ENCODE results near the gene ARSB.

Gene ARSB

DNA sequence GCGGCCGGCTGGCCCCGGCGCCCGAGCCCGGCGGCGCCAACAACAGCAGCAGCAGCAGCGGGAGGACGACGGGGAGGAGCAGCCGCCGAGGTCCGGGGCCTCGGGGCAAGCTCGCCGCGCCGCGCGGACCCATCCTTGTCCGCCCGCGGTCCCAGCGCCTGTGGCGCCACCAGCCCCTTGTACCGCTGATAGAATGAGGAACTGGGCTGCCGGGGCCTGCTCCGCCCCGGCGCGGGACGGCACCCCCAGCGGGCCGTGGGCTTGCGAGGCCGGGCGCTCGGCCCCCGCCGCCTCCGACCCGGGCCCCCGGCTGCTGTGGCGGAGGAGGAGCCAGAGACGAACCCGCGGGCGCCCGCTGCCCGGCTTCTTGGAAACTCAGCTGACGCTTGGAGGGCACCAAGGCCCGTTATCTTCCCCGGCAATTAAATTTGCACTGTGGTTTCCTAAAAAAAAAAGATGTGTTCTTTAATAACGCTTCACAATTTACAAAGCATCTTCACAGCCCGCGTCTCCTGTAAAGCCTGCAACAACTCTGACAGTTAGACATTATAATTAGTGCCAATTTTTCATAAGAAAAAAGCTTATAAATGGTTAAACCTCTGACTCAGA is at the start of gene ARSB:
Gene ARSB (minus strand): TSS at position 195 of the 609 bp plus-strand sequence. CDS start 62 bp downstream, at position 133.
- DNase-seq: peak; percentile 62

DNA sequence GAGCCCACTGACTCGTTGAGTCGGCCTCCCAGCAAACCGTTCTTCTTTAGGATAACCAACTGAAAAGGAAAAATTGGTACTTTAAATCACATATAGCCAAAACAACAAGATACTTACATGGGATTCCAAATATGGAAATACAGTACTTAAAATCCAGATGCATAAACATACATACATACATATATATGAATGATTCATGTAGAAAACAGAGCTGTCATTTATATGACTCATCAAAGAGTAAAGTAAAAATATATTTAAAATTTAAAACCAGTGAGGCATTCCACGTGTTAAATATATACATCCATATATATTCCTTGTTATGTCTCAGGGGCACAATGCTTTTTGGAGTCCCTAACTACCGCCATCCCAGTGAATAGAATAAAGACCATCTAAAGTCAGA is 47.7 kb upstream of the ARSB start:
- DNase-seq: no peak

DNA sequence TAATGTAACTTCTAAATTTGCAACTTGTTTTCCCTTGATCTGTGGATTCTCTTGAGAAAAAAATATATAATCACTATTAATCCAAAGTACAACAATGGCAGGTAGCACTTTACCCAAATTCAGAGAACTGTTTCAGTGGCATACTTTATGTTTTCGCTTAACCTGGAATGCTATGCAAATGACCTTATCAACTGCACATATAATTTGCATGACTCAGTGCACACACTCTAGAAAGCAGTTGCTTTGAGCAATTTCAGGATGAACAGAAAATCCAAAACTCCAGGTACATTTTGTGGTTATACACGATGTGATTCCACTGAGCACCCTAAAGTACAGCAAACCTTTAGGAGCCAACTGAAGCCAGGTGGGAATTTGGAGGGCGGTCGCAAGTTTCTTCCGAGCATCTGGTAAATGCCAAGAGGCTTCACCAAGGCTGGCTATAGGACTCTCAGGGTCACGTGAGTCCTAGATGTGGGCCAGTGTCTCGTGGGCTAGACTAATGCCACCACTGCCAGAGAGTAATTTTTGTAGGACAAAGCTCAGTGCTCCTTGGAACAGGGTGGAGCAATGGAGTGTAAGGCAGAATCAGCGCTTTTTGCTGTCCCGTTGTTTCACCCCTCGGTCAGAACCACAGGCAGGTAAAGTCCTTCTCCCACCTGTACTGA is 47.1 kb upstream of the ARSB start:
- DNase-seq: no peak

DNA sequence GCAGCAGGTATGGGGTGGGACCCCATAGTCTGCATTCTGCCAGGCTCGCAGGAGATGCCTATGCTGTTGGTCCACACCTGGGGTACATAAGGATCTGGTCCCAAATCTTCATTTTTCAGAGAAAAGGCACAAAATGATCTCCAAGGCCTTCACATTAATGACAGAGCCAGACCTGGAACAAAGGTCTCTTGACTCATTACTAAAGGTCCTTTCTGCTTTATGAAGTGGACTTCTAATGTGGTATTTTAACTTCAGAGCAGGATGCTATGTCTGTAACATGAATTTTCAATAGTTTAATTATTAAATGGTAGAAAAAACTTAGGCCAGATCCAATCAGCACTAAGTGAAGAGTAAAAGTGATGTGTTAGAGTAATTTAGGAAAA is 46.4 kb upstream of the ARSB start:
- no peak for DNase-seq

DNA sequence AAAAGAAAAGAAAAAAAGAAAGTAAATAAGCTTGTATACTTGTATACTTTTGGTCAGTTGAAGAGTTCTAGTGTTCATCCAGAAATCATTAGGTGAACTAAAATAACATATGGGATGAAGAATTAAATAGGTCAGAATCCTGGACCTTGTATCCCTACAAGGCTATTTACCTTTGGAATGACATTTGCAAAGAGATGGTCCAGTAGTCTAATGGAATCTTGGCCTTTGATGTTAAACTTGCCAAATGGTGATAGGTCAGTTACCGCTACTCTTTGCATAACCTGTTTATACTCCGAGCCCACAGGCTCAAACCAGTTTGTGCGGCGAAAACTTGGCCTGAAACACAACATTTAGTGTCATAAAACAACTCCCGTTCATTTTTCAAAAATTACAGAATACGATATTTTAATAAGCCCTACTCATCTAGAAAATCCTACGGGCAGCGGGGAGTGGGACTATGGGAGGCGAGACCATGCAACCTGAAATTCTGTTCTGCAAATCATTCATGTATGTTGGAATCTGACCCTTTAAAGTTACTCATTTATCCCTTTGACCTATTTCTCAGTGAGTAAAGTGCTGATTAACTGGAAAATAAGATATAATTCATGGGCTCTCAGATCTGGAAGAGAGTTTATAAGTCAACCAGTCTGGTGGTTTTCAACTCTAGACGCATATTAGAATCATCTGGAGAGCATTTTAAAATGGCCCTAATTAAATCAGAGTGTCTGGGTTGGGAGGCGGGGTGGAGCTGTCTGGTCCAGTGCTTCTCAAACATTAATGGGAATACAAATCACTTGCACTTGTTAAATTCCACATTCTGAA is 45.8 kb upstream of the ARSB start:
- no peak for DNase-seq

DNA sequence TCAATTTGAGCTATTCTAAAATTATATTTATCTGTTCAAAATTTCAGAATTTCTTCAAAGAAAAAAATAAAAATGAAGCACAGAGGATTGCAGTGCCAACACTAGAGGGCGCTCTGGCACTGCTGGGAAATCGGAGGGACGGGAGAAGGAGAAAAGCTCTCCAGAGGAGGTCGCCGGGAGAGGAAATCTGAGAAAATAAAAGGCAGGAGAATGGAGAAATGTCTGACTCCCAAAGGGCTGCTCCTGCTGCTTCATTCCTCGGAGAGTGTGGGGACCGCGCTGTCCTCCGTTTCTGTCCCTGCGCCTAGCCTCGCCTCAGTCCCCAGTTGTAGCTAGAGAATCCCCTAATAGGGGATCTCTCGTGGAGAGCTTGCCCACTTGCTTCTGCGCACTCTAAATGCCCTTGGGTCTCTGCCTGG is 40.0 kb upstream of the ARSB start:
- DNase-seq: peak; percentile 56

DNA sequence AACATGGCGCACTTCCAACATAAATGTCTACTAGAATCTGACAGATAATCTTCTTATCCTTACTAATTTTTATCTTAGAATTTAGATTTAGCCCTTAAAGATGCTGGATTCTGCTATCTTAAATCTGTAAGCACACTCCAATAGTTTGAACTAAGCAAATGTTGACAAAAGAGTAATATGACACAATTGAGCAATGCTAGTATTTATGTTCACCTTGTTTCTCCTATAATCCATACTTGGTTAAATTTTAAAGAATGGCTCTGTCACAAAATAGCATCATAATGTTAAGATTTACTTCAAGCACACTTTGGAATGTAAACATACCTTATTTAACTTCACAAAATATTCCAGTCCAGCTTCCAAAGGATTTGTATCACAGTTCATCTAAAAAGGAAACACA is 38.8 kb upstream of the ARSB start:
- no peak for DNase-seq

DNA sequence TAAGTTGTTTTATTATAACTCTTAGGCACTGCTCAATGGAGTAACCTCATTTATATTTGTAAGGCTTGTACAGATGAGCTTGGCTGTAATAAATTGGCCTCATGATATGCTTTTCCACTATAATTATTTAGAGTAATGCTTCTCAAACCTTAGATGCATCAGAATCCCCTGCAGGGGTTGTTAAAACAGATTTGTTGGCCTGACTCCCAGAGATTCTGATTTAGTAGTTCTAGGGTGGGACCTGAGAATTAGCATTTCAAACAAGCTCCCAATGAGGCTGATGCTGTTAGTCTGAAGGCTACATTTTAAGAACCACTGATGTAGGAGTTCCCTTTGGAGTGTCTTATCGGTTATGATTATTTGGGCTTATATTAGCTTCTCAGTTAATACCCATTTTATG is 38.2 kb upstream of the ARSB start:
- no peak for DNase-seq

DNA sequence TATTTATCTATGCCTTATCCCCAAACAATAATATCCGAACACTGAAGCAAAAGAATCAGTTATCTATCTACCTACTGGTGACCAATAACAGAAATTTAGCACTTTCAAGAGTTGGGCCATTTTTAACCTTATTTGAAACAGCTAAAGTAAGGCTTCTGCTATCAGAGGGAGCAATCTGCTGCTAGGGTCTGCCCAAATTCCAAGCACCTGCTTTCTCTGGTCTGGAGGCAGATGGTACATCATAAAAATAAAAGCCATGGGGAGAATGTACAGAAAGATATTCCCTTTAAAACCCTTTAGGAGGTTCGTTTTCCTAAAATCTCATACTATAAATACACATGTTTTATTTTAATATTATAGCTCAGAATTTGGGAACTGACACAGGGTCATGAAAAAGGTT is 37.7 kb upstream of the ARSB start:
- no peak for DNase-seq

DNA sequence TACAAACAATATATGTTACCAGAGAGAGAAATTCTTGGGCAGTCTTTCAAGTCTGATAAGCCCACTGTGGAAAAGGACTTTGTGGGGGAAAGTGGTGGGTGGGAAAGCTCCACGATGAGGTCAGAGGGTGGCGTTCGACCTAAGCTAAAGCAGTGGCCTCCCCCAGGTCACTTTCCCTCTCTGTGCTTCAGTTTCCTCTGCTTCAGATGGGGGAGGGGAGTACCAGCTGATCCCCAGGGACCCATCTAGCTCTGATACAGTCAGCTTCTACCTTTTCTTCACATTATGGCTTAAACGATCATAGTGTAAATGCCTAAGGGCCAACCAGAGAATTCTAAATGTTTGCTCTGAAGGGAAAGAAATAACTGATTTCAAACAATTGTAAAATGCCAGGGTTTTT is 36.6 kb upstream of the ARSB start:
- DNase-seq: no peak

DNA sequence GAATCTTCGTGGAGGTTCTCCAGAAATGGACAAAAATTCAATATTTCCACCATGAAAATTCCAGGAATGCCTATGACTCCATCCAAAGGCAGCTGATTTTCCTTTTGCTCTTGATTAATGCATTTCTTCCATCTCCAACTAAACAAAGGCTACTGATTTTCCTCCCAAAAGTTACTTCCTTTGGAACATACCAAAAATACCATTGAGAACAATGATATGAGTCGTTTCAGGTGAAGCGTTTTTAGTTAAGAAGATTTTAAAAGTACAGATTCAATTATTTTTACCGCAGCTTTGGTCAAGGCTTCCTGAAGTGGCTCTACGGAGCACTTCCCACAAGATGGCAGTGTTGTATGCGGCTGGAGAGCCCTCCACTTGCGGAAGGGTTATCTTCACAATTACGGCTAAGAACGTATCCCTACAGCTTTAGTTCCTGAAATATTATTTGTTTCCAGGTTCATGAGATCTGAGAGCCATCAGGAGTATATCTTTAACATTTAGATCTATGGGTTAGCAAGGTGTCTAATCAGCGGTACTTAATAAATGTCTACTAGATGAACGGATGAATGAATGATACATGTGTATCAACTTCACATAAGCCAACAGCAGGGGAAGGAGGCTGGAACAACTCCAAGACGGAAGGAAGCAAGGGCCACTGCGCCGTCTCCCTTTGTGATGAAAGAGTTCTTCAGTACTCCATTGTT is 35.9 kb upstream of the ARSB start:
- DNase-seq: peak; percentile 35

DNA sequence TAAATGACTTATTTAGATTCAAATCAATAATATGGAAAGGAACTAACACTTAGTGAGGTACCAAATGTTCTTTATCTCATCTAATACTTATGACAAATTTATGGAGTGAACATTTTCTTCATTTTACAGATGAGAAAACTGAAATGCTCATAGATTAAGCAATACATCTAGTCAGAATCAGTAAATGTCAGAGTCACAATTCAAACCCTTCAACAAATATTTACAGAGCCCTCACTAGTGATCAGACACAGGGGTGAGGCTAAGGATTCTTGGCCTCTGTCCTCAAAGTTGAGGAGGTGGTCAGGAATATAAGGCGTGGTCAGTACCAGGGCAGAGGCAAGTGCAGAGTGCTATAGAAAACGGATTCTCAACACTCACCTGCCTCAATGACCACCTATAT is 29.5 kb upstream of the ARSB start:
- DNase-seq: no peak

DNA sequence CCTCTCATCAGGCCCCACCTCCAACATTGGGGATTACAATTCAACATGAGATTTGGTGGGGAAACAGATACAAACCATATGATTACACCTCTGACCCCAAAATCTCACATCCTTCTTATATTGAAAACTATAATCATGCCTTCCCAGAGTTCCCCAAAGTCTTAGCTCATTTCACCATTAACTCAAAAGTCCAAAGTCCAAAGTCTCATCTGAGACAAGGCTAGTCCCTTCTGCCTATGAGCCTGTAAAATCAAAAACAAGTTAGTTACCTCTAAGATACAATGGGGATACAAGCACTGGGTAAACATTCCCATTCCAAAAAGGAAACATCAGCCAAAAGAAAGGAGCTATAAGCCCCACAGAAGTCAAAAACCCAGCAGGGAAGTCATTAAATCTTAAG is 26.8 kb upstream of the ARSB start:
- no peak for DNase-seq

DNA sequence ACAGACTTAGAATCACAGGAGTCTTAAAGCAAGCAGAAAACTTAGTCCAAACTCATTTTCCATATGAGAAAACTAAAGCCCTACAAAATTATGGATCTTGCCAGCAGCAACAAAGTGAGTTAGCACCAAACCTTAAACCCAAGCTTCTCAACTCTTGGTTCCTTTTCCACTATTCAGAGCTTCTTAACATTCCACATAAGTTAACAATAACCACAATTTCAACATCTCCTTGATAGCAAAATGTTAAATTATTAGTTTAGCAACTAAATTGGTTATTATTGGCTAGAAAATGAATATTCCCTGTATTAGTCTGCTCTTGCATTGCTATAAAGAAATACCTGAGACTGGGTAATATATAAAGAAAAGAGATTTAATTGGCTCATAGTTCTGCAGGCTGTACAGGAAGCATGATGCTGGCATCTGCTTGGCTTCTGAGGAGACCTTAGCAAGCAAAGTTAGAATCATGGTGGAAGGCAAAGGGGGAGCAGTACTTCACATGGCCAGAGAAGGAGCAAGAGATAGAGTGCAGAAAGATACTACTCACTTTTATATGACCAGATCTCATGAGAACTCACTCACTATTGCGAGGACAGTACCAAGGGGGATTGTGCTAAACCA is 26.2 kb upstream of the ARSB start:
- no peak for DNase-seq

DNA sequence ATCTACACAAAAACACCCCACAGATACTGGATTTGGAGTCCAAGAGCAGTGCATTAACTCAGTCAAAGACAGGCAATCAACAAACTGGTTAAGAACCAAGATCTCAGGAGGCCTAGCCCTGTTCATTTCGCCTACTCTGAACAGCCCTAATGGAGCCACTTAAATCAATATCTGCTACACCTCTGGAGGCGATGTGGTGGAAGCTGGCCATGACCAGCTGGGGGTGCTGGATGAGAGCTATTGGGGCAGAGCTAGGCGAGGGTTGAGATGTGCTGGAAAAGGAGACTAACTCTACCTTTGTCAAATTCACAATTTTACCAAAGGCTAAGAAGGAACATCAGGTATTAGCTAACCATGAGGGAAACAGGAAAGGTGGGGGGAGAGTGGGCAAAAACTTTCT is 23.3 kb upstream of the ARSB start:
- DNase-seq: no peak

DNA sequence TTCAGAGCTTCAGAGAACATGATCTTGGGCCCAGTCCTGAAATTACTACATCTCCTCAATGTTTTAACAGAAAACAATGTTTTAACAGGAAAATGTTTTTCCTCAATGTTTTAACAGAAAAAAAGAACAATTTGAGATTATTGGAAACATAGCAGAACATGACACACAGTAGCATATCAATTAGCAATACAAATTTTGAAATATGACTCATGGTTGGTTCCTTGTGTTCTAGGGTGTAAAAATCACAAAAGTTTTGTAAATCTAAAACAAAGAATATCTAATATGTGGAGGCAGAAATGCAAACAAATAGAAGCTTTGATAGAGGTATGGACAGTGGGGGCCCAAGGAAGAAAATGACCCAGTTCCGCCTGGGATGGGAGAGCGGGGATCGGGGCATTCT is 22.8 kb upstream of the ARSB start:
- DNase-seq: no peak

DNA sequence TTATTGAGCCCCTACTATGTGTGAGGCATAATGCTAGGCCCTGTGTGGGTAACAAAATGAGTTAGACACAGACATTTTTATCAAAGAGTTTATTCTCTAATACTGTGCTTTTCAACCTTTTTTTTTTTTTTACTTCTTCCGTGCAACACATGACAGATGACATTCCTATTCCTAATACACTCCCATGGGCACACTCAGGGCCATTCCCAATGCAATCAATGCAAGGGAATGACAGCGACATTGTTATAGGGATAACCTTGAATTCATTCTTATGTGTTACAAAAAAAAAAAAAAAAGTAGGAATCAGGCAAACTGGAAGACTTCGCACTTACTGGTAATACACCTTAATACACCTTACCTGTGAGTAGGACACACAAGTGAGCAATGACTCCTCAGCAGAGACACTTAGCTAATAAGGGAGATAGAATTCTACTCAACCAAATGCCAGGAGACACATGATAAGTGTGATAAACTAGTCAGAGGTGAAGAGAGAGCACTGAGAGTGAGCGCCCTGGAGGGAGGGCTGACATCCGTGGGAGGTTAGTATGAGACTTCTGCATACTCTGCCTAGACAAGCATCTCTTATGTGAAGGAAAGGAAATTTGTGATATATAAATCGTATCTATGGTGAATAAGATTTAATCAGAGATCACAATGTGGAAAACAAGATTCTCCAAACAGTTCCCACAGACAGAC is 21.0 kb upstream of the ARSB start:
- no peak for DNase-seq

DNA sequence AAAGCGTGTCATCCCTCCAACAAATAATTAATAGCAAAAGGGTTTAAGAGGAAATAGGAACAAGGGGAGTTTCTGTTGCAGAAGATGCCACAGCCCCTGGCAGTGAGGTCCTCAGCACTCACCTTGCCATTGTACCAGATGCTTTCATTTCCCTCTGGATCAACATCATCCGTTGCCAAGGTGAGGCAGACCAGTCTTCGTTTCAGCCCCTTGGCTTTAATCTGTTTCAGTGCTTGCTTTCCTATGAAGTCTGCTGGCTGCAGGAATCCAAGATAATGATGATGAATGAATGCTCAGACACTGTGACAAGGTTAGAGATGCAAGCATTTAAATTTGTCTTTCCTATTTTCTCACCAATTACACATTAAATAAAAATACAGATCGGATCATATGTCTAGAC is 20.0 kb upstream of the ARSB start:
- no peak for DNase-seq

DNA sequence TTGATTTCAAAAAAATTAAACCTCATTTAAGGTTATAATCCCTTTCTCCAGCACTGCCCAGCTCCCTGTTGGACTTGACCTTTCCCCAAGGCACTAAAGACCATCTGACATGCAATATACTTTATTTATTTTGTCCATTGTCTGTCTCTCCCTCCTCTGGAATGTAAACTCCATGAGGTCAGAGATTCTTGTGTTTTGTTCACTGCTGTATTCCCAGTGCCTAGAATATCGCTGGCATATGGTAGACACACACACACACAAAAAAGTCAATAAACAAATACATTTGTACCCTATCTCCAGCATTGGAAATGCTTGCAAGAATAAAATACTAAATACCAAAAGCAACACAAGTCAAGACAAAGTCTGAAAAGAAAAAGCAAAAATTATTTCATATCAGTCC is 17.3 kb upstream of the ARSB start:
- DNase-seq: no peak

DNA sequence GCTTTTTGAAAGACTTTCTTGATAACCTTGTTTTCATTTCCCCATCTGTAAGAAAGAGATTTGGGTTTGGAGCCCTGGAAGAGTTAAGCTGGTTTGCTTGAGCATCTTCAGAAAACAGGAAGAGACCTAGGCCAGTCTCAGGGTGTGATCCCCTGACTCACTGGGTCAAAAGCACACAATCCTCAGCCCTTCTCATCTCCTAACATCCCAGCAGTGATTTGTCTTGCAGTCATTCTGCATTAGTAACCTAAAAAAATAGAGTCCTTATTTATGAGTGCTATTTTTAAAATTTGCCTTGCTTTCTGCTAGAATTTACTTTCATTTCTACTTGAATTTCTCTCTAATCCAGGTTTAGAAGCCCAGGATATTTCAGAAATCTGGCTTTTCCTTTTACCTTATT is 16.4 kb upstream of the ARSB start:
- DNase-seq: no peak

DNA sequence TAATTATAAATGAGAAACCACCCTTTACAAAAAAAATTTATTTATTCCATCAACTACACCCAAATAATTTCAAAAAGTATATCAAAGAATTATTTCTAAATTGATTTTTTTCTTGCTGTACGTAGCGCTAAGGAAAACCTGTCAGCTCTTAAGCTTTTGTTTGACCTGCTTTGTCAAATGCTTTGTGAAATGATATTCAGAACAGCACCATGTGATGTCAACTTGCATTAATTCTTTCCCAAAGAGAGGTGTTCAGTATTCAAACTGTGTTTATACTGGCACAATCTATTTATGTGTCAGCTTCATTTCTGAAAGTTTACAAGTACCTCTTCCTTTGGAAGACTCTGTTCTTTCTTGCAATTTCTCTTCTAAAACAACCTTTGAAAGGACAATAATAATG is 12.0 kb upstream of the ARSB start:
- DNase-seq: no peak

DNA sequence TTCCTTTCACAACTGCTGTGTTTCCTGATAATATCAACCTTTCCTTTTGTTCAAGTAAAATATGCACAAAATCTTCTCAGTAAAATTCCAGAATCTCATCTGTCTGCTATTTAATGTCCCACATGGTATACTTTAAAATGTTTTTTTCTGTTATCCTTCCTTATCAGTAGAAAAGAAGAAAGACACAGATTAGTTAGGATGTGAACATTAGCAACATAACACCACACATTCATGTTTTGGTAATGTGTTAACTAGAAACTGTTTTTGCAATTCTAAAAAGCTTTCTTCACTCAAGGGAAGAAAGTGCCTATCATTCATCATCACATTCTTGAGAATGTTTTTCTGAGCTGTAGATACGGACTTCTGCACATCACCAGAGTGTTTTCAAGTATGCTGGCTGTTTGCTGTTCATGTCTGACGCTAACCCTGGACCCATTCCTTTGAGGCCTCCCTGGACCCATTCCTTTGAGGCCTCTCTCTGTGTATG is 10.5 kb upstream of the ARSB start:
- DNase-seq: no peak

All from CD4-positive, alpha-beta T cell treated with Interleukin-6 for 4 hours (primary cell).